NB4 (cell line): ENCODE data around the gene BCL10.

ENCODE experiments used
- MAX ChIP-seq: IDR thresholded peaks from 2 replicates; pipeline ENCODE4 v1.6.1; 2011; ENCODE audit warnings: low read depth, low read length
- POLR2A ChIP-seq: IDR thresholded peaks from 2 replicates; pipeline ENCODE4 v1.6.1; 2011; ENCODE audit warnings: mild to moderate bottlenecking; ENCODE audit not compliant: insufficient read length; ENCODE audit errors: extremely low read depth
- TF ChIP-seq, protein P1 (sequence below): IDR thresholded peaks from one replicate; pipeline ENCODE4 v1.5.1; 2012; ENCODE audit warnings: low read depth, low read length

- TF ChIP-seq, protein P1, sequence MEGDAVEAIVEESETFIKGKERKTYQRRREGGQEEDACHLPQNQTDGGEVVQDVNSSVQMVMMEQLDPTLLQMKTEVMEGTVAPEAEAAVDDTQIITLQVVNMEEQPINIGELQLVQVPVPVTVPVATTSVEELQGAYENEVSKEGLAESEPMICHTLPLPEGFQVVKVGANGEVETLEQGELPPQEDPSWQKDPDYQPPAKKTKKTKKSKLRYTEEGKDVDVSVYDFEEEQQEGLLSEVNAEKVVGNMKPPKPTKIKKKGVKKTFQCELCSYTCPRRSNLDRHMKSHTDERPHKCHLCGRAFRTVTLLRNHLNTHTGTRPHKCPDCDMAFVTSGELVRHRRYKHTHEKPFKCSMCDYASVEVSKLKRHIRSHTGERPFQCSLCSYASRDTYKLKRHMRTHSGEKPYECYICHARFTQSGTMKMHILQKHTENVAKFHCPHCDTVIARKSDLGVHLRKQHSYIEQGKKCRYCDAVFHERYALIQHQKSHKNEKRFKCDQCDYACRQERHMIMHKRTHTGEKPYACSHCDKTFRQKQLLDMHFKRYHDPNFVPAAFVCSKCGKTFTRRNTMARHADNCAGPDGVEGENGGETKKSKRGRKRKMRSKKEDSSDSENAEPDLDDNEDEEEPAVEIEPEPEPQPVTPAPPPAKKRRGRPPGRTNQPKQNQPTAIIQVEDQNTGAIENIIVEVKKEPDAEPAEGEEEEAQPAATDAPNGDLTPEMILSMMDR = no peak
- TF ChIP-seq MAX = no peak
- no peak for TF ChIP-seq POLR2A
These were observed 4.2 kb upstream of the BCL10 start for GRCh38 chr1:85280636-85281035.
